ENCODE measurements around the gene CACNB2. TPM values are rescaled to one million over a fixed set of nuclear protein-coding genes. Genes with fewer than 3 reads are reported as not detected.

CACNB2 gene
- total and polyA plus RNA-seq, 2 of the 13 experiments (the other 11 are each of a cell fraction or from before 2014, with no cell fraction given) = not detected

GRCh38 chr10:18221882-18222281, 81.7 kb downstream of the CACNB2 start (continued):
- TF ChIP-seq ZNF510 (CRISPR knock-in tag; IDR thresholded peaks at IDR 0.05; ENCODE audit: low read depth) (no peak), PRPF4 (IDR thresholded peaks at IDR 0.05; ENCODE audit: low read depth, low read length, poor library complexity, severe bottlenecking) (no peak)

- intact Hi-C loops (cut with micrococcal nuclease; ENCODE audit: unreplicated experiment) (no loop called here), in situ Hi-C loops (cut with HindIII; ENCODE audit: extremely low pct_ligation_motif_present, low pct_unique_long_range_greater_than_20kb) (no loop called here)
- FAIRE-seq (no peak), DNase-seq (ENCODE audit: low spot score) (no peak), ATAC-seq (no peak)
- H3K4me2 ChIP-seq (ENCODE audit: low read depth, low read length) = no peak overlapping the region
- BruUV-seq (replicated peaks) = no TSS peak
- no peaks in the 10 kb centered on the region for H4K20me1 ChIP-seq (ENCODE audit: insufficient read depth, low read length)
- no peaks in the 10 kb centered on the region for H3K36me3 ChIP-seq (replicated peaks in 1 of 2; ENCODE audit: control insufficient read depth in 1 of 2, insufficient read depth in 2 of 2, low read length in 2 of 2)
- no peak overlapping the region for H2AFZ ChIP-seq (ENCODE audit: low read length)
- WGBS (ENCODE audit: low lambda C conversion rate) = 21% methylated on average over 3 of the region's 3 CpGs
- H3K27ac ChIP-seq (ENCODE audit: extremely low read length, insufficient read depth, low read length) = no peak overlapping the region
- H3K27me3 ChIP-seq (ENCODE audit: control insufficient read depth in 1 of 2, insufficient read depth in 2 of 2, low read length in 2 of 2) = peaks cover 1 to 4% of the 10 kb centered on the region in 2 experiments; a peak in 1 of 5 replicates
- H3K4me3 ChIP-seq (replicated peaks in 1 of 3; ENCODE audit: insufficient read depth in 1 of 3, low read depth in 2 of 3, low read length in 3 of 3) = no peak overlapping the region
- no peak overlapping the region for H3K9ac ChIP-seq (ENCODE audit: insufficient read depth, low read depth, low read length)
- CTCF ChIA-PET (ENCODE audit: low intra/inter-chr PET ratio, low total read pairs) = no interaction called here
- no peaks in the 10 kb centered on the region for H3K9me3 ChIP-seq (ENCODE audit: low read length)
- POLR2A ChIA-PET = no interaction called here
- H3K4me1 ChIP-seq (ENCODE audit: insufficient read depth, low read length) = no peaks in the 10 kb centered on the region
- TF ChIP-seq POLR2AphosphoS2 (IDR thresholded peaks at IDR 0.05; ENCODE audit: low read depth, low read length) (no peak), TFDP1 (CRISPR knock-in tag; IDR thresholded peaks at IDR 0.05; ENCODE audit: borderline replicate concordance) (no peak), ZNF644 (CRISPR knock-in tag; IDR thresholded peaks at IDR 0.05; ENCODE audit: low read depth) (no peak)
- H3K79me2 ChIP-seq (ENCODE audit: insufficient read depth, low read length) = no peaks in the 10 kb centered on the region
Observed at GRCh38 chr10:18222866-18223265, 82.6 kb downstream of the CACNB2 start.

DNA sequence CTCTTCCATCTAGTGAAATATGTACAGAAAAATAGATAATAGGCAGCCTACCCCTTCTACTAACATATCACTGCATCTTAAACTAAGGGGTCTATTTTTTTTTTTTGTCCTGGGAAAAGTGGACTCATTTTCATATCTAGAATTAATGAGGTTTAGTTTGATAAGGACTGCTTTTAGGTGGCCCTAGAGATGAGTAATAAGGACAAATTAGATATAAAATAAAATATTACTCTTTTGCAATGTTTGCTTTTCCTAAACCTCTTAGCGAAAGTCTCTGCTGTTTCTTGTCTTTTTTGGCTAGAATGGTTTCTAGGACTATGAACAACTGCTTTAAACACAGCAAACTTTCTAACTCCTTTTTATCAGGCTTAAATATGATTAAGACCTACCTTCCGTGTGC, 83.7 kb downstream of the CACNB2 start:
- H3K4me2 ChIP-seq (ENCODE audit: low read depth, low read length) = no peak overlapping the region
- no peak overlapping the region for H2AFZ ChIP-seq (ENCODE audit: low read length)
- WGBS (ENCODE audit: low lambda C conversion rate) = 21% methylated on average over 2 of the region's 2 CpGs
- ChIA-PET POLR2A (no interaction called here), CTCF (ENCODE audit: low intra/inter-chr PET ratio, low total read pairs) (no interaction called here)
- H3K27ac ChIP-seq (ENCODE audit: extremely low read length, insufficient read depth, low read length) = no peak overlapping the region
- in situ Hi-C loops (cut with HindIII; ENCODE audit: extremely low pct_ligation_motif_present, low pct_unique_long_range_greater_than_20kb) (no loop called here), intact Hi-C loops (cut with micrococcal nuclease; ENCODE audit: unreplicated experiment) (no loop called here)
- H3K9ac ChIP-seq (ENCODE audit: insufficient read depth, low read depth, low read length) = no peak overlapping the region
- H4K20me1 ChIP-seq (ENCODE audit: insufficient read depth, low read length) = no peaks in the 10 kb centered on the region
- DNase-seq (ENCODE audit: low spot score) = no peak
- no peak overlapping the region for H3K4me3 ChIP-seq (replicated peaks in 1 of 3; ENCODE audit: insufficient read depth in 1 of 3, low read depth in 2 of 3, low read length in 3 of 3)
- H3K79me2 ChIP-seq (ENCODE audit: insufficient read depth, low read length) = no peaks in the 10 kb centered on the region
- ATAC-seq = no peak
- no peaks in the 10 kb centered on the region for H3K9me3 ChIP-seq (ENCODE audit: low read length)
- H3K36me3 ChIP-seq (replicated peaks in 1 of 2; ENCODE audit: control insufficient read depth in 1 of 2, insufficient read depth in 2 of 2, low read length in 2 of 2) = no peaks in the 10 kb centered on the region
- no TSS peak for BruUV-seq (replicated peaks)
- H3K4me1 ChIP-seq (ENCODE audit: insufficient read depth, low read length) = no peaks in the 10 kb centered on the region
- no peak for FAIRE-seq
- peaks cover 1 to 4% of the 10 kb centered on the region in 2 experiments; a peak in 1 of 5 replicates for H3K27me3 ChIP-seq (ENCODE audit: control insufficient read depth in 1 of 2, insufficient read depth in 2 of 2, low read length in 2 of 2)
- TF ChIP-seq ZBTB7B (CRISPR knock-in tag; IDR thresholded peaks at IDR 0.05) (no peak), ARNT2 (CRISPR knock-in tag; IDR thresholded peaks at IDR 0.05; ENCODE audit: low read depth) (no peak), MAFK (conservative IDR thresholded peaks at IDR 0.05 in 1 of 2, IDR thresholded peaks at IDR 0.05 in 1 of 2; ENCODE audit: low read length in 2 of 2) (no peak), NCOA5 (CRISPR knock-in tag; IDR thresholded peaks at IDR 0.05) (no peak), KLF6 (CRISPR knock-in tag; IDR thresholded peaks at IDR 0.05) (no peak)
- TF ChIP-seq, protein P1, sequence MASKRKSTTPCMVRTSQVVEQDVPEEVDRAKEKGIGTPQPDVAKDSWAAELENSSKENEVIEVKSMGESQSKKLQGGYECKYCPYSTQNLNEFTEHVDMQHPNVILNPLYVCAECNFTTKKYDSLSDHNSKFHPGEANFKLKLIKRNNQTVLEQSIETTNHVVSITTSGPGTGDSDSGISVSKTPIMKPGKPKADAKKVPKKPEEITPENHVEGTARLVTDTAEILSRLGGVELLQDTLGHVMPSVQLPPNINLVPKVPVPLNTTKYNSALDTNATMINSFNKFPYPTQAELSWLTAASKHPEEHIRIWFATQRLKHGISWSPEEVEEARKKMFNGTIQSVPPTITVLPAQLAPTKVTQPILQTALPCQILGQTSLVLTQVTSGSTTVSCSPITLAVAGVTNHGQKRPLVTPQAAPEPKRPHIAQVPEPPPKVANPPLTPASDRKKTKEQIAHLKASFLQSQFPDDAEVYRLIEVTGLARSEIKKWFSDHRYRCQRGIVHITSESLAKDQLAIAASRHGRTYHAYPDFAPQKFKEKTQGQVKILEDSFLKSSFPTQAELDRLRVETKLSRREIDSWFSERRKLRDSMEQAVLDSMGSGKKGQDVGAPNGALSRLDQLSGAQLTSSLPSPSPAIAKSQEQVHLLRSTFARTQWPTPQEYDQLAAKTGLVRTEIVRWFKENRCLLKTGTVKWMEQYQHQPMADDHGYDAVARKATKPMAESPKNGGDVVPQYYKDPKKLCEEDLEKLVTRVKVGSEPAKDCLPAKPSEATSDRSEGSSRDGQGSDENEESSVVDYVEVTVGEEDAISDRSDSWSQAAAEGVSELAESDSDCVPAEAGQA (IDR thresholded peaks at IDR 0.05; ENCODE audit: low read depth) = no peak
- TF ChIP-seq, protein P1 (CRISPR knock-in tag; IDR thresholded peaks at IDR 0.05; ENCODE audit: borderline replicate concordance) = no peak
